ENCODE measurements around the gene SCNM1. TPM values are rescaled to one million over a fixed set of nuclear protein-coding genes. Genes with fewer than 3 reads are reported as not detected.

Gene SCNM1
- total and polyA plus RNA-seq, 9 of the 15 experiments (the other 6 are each of a cell fraction or from before 2014, with no cell fraction given), result 17.2 to 204 (median 63.0) TPM

DNA sequence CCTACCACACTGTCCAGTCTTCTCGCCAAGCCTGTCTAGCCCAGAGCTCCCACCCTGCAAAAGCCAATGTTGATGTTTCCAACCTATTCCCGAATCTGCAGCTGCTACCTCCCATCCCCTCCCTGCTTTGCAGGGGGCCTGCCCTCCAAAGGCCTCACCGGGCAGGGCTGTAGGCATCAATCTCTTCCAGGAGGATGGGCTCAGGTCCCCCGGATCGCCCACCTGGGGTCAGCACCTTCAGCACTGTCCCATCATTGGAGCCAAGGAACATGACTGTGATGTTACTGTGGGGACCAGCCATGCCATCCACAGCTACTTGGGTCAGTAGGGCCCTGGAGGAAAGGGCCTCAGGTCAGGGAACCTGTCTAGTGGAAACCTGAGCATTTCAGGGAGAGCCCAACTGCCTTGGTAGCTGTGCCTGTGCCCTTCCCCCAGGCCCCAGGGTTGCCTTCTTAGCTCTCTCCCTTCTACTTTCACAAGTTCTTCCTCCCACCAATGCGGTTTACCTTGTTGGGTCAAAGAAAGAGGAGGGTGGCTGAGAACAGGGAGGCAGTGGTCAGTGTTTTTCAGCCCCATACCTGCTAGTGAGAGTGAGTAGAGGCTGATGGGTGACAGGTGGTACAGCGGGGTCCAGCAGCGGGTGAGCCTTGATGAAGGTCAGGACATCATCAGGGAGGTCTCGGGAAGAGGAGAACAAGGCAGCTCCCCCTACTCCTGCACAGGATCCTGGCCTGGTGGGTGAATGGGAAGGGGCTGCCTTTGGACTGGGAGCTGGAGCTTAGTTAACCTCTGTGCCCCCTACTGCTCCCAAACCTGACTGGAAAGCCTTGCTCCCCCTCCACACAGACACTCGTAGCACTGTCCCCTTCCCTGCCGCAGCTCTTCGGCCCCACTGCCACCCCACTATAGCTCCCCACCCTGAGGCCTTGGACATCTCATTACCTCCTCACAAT, 30.2 kb upstream of the SCNM1 start:
- WGBS (ENCODE audit: insufficient coverage, low coverage, missing lambda C conversion rate), result 33% methylated on average over 10 of the region's 12 CpGs
- no peaks in the 10 kb centered on the region for H3K79me2 ChIP-seq (ENCODE audit: control insufficient read depth, insufficient read depth, low read length)
- no peaks in the 10 kb centered on the region for H3K9me1 ChIP-seq (ENCODE audit: control insufficient read depth, insufficient read depth, low read length)
- ATAC-seq (peak; percentile 63; the same call in 2 of the 3 replicates), DNase-seq (ENCODE audit: extremely low read depth in 1 of 4, low spot score in 3 of 4) (peak in 1 of 4 experiments; percentile 25), FAIRE-seq (peak; percentile 75)
- ChIA-PET CTCF (ENCODE audit: low intra/inter-chr PET ratio) (no interaction called here), POLR2A (interaction anchor here (0.5 to 1.7 kb wide), 5 partner anchors 9 to 40 kb away, joined by 3 to 7 read pairs (median 4); partner anchors contain the start of gene TNFAIP8L2)
- H2AFZ ChIP-seq (ENCODE audit: low read depth, low read length), result no peak overlapping the region
- peaks cover 6% of the 10 kb centered on the region; the same call in 1 of the 2 replicates for H4K20me1 ChIP-seq (replicated peaks; ENCODE audit: control insufficient read depth, insufficient read depth, low read length)
- no peak overlapping the region for H3K27ac ChIP-seq (ENCODE audit: extremely low read depth, low read depth, low read length)
- no peaks in the 10 kb centered on the region for H3K36me3 ChIP-seq (ENCODE audit: control insufficient read depth, insufficient read depth, low read length)
- H3K4me1 ChIP-seq (replicated peaks in 1 of 2; ENCODE audit: control insufficient read depth in 2 of 2, insufficient read depth in 2 of 2, low read length in 2 of 2), result peaks cover 0 to 25% of the 10 kb centered on the region in 2 experiments; a peak in 2 of 5 replicates
- in situ Hi-C loops (cut with MboI) (no loop called here), intact Hi-C loops (cut with micrococcal nuclease) (no loop called here)
- no peaks in the 10 kb centered on the region; a peak in 1 of 5 replicates for H3K27me3 ChIP-seq (ENCODE audit: control insufficient read depth in 2 of 2, insufficient read depth in 2 of 2, low read length in 2 of 2)
- TF ChIP-seq CTCF (IDR thresholded peaks at IDR 0.05 in 2 of 3, conservative IDR thresholded peaks at IDR 0.05 in 1 of 3; ENCODE audit: insufficient read depth in 2 of 3, low read depth in 1 of 3, low read length in 3 of 3), result peak; percentile 26 to 31 (median 30); a peak in 4 of 6 replicates
- TF ChIP-seq, protein P1, sequence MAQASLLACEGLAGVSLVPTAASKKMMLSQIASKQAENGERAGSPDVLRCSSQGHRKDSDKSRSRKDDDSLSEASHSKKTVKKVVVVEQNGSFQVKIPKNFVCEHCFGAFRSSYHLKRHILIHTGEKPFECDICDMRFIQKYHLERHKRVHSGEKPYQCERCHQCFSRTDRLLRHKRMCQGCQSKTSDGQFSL (CRISPR knock-in tag; IDR thresholded peaks at IDR 0.05), result no peak
- TF ChIP-seq, protein P1 (tag; IDR thresholded peaks at IDR 0.05), result no peak
- no peak overlapping the region for H3K4me2 ChIP-seq (ENCODE audit: insufficient read depth, low read length)
- no TSS peak for BruUV-seq (replicated peaks)
- no peaks in the 10 kb centered on the region for H3K9me3 ChIP-seq (replicated peaks; ENCODE audit: control insufficient read depth, insufficient read depth, low read depth, low read length)
- no peak overlapping the region for H3K9ac ChIP-seq (ENCODE audit: insufficient read depth in 1 of 2, low read depth in 2 of 2, low read length in 2 of 2)
- H3K4me3 ChIP-seq, result no peak overlapping the region
